ENCODE results near the gene TIMELESS. TPM values are rescaled to one million over a fixed set of nuclear protein-coding genes. Genes with fewer than 3 reads are reported as not detected.
"Not testable (repeated sequence)": the region's sequence is repeated elsewhere in the genome, so short reads cannot be mapped to it uniquely, and the experiment has no call there.

Gene TIMELESS, protein sequence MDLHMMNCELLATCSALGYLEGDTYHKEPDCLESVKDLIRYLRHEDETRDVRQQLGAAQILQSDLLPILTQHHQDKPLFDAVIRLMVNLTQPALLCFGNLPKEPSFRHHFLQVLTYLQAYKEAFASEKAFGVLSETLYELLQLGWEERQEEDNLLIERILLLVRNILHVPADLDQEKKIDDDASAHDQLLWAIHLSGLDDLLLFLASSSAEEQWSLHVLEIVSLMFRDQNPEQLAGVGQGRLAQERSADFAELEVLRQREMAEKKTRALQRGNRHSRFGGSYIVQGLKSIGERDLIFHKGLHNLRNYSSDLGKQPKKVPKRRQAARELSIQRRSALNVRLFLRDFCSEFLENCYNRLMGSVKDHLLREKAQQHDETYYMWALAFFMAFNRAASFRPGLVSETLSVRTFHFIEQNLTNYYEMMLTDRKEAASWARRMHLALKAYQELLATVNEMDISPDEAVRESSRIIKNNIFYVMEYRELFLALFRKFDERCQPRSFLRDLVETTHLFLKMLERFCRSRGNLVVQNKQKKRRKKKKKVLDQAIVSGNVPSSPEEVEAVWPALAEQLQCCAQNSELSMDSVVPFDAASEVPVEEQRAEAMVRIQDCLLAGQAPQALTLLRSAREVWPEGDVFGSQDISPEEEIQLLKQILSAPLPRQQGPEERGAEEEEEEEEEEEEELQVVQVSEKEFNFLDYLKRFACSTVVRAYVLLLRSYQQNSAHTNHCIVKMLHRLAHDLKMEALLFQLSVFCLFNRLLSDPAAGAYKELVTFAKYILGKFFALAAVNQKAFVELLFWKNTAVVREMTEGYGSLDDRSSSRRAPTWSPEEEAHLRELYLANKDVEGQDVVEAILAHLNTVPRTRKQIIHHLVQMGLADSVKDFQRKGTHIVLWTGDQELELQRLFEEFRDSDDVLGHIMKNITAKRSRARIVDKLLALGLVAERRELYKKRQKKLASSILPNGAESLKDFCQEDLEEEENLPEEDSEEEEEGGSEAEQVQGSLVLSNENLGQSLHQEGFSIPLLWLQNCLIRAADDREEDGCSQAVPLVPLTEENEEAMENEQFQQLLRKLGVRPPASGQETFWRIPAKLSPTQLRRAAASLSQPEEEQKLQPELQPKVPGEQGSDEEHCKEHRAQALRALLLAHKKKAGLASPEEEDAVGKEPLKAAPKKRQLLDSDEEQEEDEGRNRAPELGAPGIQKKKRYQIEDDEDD
- total RNA-seq, result 10 to 100 TPM; 60.4 to 61.6 TPM

DNA sequence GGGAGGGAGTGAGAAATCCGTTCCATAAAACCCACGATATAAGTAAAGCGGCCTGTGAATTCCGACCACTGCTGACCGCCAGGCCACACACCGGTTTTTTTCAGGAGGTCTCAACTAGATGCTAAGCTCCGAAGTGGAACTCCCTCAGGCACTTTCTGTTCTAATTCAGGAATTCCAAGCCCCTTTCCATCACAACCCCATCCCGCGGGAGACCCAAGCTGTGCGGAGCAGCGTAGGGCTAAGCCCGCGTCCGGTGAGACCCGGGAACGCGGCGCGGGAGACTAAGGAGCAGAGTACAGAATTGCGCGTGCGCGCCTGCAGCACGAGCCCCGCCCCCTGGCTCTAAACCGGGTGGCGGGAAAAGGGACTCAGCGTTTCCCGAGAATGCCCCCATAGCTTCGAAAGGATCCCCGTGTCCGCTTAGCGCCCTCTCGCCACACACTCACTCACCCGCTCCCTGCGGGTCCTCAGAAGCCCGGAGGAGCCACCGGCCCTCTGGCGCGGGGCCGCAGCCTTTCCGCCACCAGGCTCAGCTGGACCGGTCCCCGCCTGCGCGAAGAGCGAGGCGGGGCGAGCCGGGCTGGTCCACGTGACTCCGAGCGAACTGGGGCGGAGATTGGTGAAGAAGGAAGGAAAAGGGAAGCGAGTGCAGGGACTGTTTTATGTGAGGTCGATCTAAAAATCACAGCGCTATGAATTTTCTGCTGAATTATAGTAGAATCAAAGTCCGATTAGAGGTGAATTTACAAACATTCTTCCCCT is at the start of gene TIMELESS:
Gene TIMELESS, minus strand, starts transcription at position 567 of the 762 bp plus-strand sequence. CDS start 15,256 bp downstream, outside the sequence.
- ATAC-seq, result peak; percentile 98 to 99
- peak; percentile 86 to 94 for DNase-seq (ENCODE audit: low spot score in 2 of 2)
- Mint-ChIP-seq H3K9me3 (peaks cover 0 to 8% of the 10 kb centered on the region in 2 donors), H3K36me3 (peaks cover 19 to 20% of the 10 kb centered on the region in 2 donors), H3K27ac (peak within 1 kb of the TSS; percentile 96 to 99)

DNA sequence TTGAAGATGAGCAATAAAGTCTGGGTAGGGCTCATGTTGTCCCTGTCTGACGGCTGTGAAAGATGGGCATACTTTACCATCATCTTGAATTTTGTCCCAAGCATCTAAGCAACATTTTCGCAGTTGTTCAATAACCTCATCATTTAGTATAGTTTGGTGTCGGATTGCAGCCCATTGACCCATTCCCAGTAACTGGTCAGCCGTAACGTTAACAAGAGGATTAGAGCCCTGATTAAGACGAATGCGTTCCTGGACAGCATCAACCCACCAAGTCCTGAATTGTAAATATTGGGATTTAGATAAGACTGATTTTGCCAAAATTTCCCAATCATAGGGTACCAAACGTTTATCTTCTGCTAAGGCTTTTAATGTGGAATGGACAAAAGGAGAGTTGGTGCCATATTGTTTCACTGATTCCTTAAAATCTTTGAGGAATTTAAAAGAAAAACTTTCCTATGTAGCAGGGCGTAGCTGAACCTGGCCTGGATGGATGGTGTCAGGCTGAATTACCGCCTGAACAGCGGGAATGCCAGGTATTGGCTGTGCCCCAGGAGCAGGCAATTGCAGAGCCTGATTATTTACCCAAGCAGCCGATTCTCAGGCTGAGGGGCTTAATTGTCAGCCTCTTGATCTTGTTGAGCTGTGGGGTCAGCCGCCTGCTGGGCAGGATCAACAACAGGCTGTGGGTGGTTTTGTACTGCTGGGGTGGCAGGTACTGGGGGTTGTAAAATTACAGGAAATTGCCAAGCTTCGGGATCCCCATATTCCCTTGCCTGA is 49.1 kb upstream of the TIMELESS start:
- not testable (repeated sequence) for ATAC-seq; H3K9me3 Mint-ChIP-seq; H3K36me3 Mint-ChIP-seq; H3K27ac Mint-ChIP-seq; DNase-seq (ENCODE audit: low spot score in 2 of 2)

DNA sequence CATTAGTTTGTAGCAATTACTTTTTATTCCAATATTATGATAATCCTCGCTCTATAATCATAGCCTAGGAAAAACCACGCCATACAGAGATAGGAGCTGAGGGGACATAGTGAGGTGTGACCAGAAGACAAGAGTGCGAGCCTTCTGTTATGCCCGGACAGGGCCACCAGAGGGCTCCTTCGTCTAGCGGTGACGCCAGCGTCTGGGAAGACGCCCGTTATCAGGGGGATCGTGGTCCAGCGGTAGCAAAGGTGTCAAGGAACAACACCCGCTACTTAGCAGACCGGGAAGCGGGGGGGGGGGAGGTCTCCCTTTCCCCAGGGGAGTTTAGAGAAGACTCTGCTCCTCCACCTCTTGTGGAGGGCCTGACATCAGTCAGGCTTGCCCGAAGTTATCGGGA is 47.5 kb upstream of the TIMELESS start:
- ATAC-seq, H3K9me3 Mint-ChIP-seq, H3K36me3 Mint-ChIP-seq, H3K27ac Mint-ChIP-seq: not testable (repeated sequence)
- DNase-seq (ENCODE audit: low spot score in 2 of 2), result peak; percentile 55 to 64

DNA sequence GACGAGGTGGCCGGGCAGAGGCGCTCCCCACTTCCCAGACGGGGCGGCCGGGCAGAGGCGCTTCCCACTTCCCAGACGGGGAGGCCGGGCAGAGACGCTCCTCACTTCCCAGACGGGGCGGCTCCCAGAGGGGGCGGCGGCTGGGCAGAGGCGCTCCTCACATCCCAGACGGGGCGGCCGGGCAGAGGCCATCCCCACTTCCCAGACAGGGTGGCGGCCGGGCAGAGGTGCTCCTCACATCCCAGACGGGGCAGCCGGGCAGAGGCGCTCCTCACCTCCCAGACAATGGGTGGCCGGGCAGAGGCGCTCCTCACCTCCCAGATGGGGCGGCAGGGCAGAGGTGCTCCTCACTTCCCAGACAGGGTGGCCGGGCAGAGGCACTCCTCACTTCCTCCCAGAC is 45.3 kb upstream of the TIMELESS start:
- not testable (repeated sequence) for DNase-seq (ENCODE audit: low spot score in 2 of 2); H3K27ac Mint-ChIP-seq; ATAC-seq; H3K36me3 Mint-ChIP-seq; H3K9me3 Mint-ChIP-seq

DNA sequence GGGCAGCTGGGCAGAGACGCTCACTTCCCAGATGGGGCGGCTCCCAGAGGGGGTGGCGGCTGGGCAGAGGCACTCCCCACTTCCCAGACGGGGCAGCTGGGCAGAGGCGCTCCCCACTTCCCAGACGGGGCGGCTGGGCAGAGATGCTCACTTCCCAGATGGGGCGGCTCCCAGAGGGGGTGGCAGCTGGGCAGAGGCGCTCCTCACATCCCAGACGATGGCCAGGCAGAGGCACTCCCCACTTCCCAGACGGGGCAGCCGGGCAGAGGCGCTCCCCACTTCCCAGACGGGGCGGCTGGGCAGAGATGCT is 44.8 kb upstream of the TIMELESS start:
- H3K27ac Mint-ChIP-seq; ATAC-seq; DNase-seq (ENCODE audit: low spot score in 2 of 2): not testable (repeated sequence)

DNA sequence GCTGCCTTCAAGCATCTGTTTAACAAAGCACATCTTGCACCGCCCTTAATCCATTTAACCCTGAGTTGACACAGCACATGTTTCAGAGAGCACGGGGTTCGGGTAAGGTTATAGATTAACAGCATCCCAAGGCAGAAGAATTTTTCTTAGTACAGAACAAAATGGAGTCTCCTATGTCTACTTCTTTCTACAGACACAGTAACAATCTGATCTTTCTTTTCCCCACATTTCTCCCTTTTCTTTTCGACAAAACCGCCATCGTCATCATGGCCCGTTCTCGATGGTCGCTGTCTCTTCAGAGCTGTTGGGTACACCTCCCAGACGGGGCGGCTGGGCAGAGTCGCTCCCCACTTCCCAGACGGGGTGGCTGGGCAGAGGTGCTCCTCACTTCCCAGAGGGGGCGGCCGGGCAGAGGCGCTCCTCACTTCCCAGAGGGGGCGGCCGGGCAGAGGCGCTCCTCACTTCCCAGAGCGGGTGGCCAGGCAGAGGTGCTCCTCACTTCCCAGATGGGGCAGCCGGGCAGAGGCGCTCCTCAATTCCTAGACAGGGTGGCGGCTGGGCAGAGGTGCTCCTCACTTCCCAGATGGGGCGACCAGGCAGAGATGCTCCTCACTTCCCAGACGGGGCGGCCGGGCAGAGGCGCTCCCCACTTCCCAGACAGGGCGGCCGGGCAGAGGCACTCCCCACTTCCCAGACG is 44.3 kb upstream of the TIMELESS start:
- not testable (repeated sequence) for H3K36me3 Mint-ChIP-seq; H3K27ac Mint-ChIP-seq; DNase-seq (ENCODE audit: low spot score in 2 of 2); H3K9me3 Mint-ChIP-seq; ATAC-seq

More for the DNA sequence above, 44.8 kb upstream of the TIMELESS start:
- H3K9me3 Mint-ChIP-seq, H3K36me3 Mint-ChIP-seq: not testable (repeated sequence)

DNA sequence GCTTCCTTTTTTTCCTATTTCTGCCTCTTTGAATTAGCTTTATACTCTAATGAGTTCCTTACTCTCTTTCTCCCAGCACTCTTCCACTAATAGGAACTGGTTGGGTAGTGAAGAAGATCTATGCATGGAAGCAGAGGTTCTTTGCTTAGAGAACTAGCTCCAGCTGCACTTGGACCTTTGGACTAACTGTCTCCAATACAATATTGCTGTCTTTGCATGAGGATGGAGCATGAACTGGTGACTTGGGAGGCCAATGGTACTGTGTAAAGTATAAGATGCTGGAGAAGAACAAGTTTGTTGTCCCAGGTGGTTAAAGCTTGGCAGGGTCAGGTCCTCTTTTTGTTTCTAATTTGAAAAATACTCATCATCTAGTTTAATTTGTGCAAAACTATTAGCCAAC is 41.1 kb upstream of the TIMELESS start:
- Mint-ChIP-seq H3K27ac (no peak overlapping the region), H3K36me3 (peaks cover 8% of the 10 kb centered on the region in 2 donors), H3K9me3 (peaks cover 5% of the 10 kb centered on the region in 2 donors)
- no peak for ATAC-seq
- DNase-seq (ENCODE audit: low spot score in 2 of 2), result no peak

DNA sequence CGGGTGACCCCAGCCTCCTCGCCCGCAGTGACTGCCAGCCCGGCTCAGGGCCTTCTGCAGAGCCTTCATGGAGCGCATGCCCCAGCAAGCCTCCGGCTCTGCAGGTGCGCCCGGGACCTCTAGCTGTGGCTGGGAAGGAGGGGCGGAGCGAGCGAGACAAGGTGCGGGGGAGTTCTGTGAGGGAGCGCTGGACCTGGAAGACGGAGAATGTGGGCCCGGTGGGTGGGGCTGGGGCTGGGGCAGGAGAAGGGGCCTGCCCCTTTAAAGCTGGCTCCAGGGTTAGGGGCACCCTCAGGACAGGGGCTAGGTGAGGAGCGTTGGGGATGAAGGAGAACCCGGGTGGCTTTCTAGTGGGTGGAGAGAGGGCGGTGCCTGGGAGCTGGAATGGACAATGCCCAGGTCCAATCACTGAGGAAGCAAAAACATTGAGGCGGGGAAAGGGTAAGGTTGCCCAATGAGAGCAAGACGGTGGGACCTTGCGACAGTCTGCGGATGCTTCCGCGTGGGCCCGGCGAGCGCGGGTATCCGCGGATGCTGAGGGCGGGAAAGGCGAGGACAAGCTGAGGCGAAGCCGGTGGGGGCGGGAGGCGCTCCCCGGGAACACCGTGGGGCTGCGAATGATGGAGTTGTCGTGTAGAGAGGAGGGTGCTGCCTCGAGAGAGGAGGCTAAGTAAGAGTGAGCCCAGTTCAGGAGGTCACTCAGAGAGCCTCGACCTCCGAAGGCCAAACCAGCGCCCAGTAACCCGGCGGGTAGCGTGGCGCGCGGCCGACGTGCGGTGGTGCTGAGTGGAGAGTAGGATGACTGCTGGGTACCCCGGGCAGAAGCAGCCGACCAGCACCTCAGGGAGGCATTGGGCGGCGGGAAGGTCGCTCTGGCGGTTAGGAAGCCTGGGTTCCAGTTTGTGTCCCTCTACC is 39.1 kb upstream of the TIMELESS start, which contains the start of gene GLS2:
Gene GLS2, minus strand, starts transcription at position 121 of the 915 bp plus-strand sequence. Its CDS starts 43 bp downstream, at position 78.
- H3K27ac Mint-ChIP-seq, result peak within 1 kb of the TSS; percentile 20 to 52
- H3K36me3 Mint-ChIP-seq, result peaks cover 8% of the 10 kb centered on the region in 2 donors
- ATAC-seq (peak; percentile 93 to 96), DNase-seq (ENCODE audit: low spot score in 2 of 2) (peak; percentile 59 to 67)
- H3K9me3 Mint-ChIP-seq, result peaks cover 5% of the 10 kb centered on the region in 2 donors

DNA sequence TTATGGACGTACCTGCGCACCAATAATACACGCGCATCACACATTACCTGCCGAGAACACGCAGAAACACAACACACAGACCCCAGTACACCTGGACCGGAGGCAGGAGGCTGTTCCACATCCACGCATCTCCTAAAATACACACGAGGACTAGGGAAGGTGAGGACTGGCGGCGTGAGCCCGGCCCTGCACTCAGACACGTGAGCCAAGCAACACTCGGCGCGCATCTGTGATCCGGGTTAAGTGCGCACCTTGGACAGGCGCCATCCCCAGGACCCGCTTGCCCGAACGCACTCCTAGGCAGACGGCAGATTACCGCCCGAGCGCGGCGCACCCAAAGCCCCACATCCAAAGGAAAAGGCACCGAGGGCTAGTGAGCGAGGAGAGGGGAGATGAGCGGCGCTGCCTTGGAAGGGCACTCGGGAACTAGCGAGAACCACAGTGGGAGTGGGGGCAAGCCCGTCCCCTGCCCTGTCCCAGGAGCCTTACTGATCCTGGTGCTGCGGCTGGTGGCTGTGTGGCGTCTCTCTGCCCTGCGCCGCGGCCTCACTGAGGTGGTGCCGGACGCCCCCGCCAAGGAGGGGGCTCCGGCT is 38.3 kb upstream of the TIMELESS start:
- ATAC-seq, result peak; percentile 32 to 51
- H3K27ac Mint-ChIP-seq, result peak overlapping the region in 1 of 2 donors; percentile 20

DNA sequence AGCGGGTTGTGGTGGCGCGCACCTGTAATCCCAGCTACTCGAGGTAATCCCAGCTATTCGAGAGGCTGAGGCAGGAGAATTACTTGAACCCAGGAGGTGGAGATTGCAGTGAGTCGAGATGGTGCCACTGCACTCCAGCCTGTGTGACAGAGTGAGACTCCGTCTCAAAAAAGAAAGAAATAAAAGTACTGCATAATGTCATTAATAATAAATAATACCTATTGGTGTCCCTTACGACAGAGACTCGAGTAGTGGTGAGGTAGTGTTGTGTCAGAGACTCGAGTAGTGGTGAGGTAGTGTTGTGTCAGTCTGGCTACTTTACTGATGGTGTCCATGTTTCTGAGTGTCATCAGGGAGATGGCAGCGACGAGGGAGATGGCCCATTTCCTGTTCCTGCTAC is 37.5 kb upstream of the TIMELESS start:
- ATAC-seq, result no peak
- Mint-ChIP-seq H3K9me3 (peaks cover 5% of the 10 kb centered on the region in 2 donors), H3K27ac (no peak overlapping the region), H3K36me3 (peaks cover 8% of the 10 kb centered on the region in 2 donors)
- no peak for DNase-seq (ENCODE audit: low spot score in 2 of 2)

More for the DNA sequence above, 38.3 kb upstream of the TIMELESS start:
- Mint-ChIP-seq H3K36me3 (peaks cover 8% of the 10 kb centered on the region in 2 donors), H3K9me3 (peaks cover 5% of the 10 kb centered on the region in 2 donors)
- peak; percentile 42 to 58 for DNase-seq (ENCODE audit: low spot score in 2 of 2)

DNA sequence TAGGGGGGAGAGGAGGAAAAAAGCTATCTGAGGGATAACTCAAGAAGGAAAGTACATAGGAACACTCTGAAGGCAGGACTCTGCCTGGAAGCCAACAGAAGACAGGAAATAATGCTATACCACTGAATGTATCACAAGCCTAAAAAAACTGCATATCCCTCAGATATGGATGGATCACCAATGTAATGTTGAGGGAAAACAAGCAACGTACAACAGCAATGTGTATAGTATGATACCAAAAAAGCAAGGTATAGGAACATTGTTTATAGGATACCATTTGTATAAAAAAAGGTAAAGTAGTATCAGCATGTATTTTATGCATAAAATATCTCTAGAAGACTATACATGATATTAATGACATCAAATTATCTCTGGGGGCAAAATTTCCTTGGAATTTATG is 35.3 kb upstream of the TIMELESS start:
- peaks cover 8% of the 10 kb centered on the region in 2 donors for H3K36me3 Mint-ChIP-seq
- no peak overlapping the region for H3K27ac Mint-ChIP-seq
- peaks cover 5% of the 10 kb centered on the region in 2 donors for H3K9me3 Mint-ChIP-seq

DNA sequence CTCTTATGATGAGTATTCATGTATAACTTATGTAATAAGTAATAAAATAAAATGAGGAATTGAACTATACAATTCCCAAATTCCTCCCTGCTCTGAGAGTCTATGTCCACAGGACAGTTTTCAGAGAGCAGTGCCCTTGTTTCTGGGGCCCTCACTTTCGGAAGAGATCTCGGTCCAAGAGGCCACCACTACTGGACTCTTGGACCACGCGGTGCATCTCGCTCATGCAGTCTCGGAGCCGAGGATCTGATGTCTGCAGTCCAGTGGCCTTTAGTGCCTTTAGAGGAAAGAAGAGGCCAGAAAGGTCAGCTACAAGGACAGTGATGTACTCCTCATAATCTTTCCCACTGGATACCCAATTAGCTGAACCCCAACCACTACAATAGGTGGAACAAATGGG is 30.4 kb upstream of the TIMELESS start:
- no peak for ATAC-seq
- no peak overlapping the region for H3K27ac Mint-ChIP-seq
- H3K36me3 Mint-ChIP-seq, result no peaks in the 10 kb centered on the region
- no peaks in the 10 kb centered on the region for H3K9me3 Mint-ChIP-seq
- no peak for DNase-seq (ENCODE audit: low spot score in 2 of 2)

More for the DNA sequence above, 35.3 kb upstream of the TIMELESS start:
- ATAC-seq, result no peak
- no peak for DNase-seq (ENCODE audit: low spot score in 2 of 2)

DNA sequence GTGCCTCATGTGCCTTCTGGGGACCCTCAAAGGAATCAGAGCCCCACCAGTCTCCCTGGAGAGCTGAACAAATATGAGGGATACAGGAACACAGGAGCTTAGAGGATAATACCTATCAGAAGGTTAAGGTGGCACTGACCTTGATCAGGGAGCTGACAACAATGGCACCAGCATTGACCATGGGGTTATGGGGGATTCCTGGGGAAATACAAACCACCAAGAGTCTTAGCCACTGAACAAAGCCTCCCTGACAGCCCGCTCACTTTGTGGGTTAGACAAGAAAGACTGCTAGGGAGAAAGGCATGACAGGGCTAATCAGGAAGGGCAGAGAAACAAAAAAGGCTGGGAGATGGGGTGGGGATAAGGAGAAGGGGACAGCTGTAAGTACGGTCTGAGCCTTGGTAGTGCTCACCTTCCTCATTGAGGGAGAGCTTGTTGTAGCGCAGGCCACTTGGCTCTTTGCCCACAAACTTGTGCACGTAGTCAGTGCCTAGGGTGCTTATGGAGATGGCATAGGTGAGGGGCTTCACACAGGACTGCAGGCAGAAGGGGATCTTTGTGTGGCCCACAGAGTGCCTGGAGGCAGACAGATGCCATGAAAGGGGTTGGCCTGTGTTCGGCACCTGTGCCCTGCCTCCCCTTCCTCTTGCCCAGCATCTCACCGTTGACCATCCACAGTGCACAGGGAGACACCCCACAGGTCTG is 28.4 kb upstream of the TIMELESS start:
- H3K9me3 Mint-ChIP-seq, result no peaks in the 10 kb centered on the region
- no peaks in the 10 kb centered on the region for H3K36me3 Mint-ChIP-seq

More for the DNA sequence above, 28.4 kb upstream of the TIMELESS start:
- peak overlapping the region in 1 of 2 donors; percentile 72 for H3K27ac Mint-ChIP-seq
- ATAC-seq (no peak), DNase-seq (ENCODE audit: low spot score in 2 of 2) (no peak)

Data from activated naive CD4-positive, alpha-beta T cell treated with anti-CD3 and anti-CD28 coated beads, Interleukin-2, amount 50 U/mL, for 72 hours (primary cell).